Islet precursor cell (in vitro differentiated cells): ENCODE data around the gene CACNA1B.
"Not testable (repeated sequence)": the region's sequence is repeated elsewhere in the genome, so short reads cannot be mapped to it uniquely, and the experiment has no call there.

Source experiments
- DNase-seq: peaks from one replicate; pipeline ENCODE4 v3.0.0-alpha.2; 2018

The CACNA1B gene

GRCh38 chr9:137988701-137989100 is 111.1 kb downstream of the CACNA1B start:
- DNase-seq = no peak

GRCh38 chr9:137989156-137989555 is 111.6 kb downstream of the CACNA1B start:
- no peak for DNase-seq

- no peak for DNase-seq
Measured at GRCh38 chr9:137989999-137990715, 112.6 kb downstream of the CACNA1B start.

GRCh38 chr9:138003485-138004190 is 126.1 kb downstream of the CACNA1B start:
- no peak for DNase-seq

GRCh38 chr9:138006576-138007233 is 129.1 kb downstream of the CACNA1B start:
- no peak for DNase-seq

GRCh38 chr9:138007566-138007917 is 130.0 kb downstream of the CACNA1B start:
- DNase-seq = no peak

- DNase-seq = no peak
Measured at GRCh38 chr9:138007918-138008841, 130.6 kb downstream of the CACNA1B start.

GRCh38 chr9:138009016-138009802 is 131.6 kb downstream of the CACNA1B start:
- no peak for DNase-seq

- no peak for DNase-seq
Measured at GRCh38 chr9:138009803-138010690, 132.5 kb downstream of the CACNA1B start.

- DNase-seq = no peak
Measured at GRCh38 chr9:138010861-138011260, 133.3 kb downstream of the CACNA1B start.

GRCh38 chr9:138011951-138012500 is 134.4 kb downstream of the CACNA1B start:
- no peak for DNase-seq

GRCh38 chr9:138013273-138013672 is 135.7 kb downstream of the CACNA1B start:
- no peak for DNase-seq

GRCh38 chr9:138013836-138014562 is 136.4 kb downstream of the CACNA1B start:
- no peak for DNase-seq

- no peak for DNase-seq
Measured at GRCh38 chr9:138014563-138014945, 137.0 kb downstream of the CACNA1B start.

- DNase-seq = no peak
Measured at GRCh38 chr9:138015021-138015829, 137.6 kb downstream of the CACNA1B start.

- DNase-seq = no peak
Measured at GRCh38 chr9:138016406-138017187, 139.0 kb downstream of the CACNA1B start.

- no peak for DNase-seq
Measured at GRCh38 chr9:138017200-138017599, 139.6 kb downstream of the CACNA1B start.

GRCh38 chr9:138019514-138019913 is 141.9 kb downstream of the CACNA1B start:
- DNase-seq = not testable (repeated sequence)
